WERI-Rb-1 (cell line): ENCODE data around the gene COG3.
"Not testable (repeated sequence)": the region's sequence is repeated elsewhere in the genome, so short reads cannot be mapped to it uniquely, and the experiment has no call there.

Source experiments
- DNase-seq: peaks from one replicate; pipeline ENCODE4 v3.0.0-alpha.2; 2020
- H3K27ac ChIP-seq: fragments of 250-450 bp; sonication (Bioruptor Pico); 2 replicates; pipeline ENCODE4 v1.5.1; 2020; ENCODE audit warnings: mild to moderate bottlenecking, moderate library complexity
- H3K27me3 ChIP-seq: fragments of 250-450 bp; sonication (Bioruptor Pico); 2 replicates; pipeline ENCODE4 v1.5.1; 2021; ENCODE audit warnings: mild to moderate bottlenecking, low read depth, moderate library complexity; ENCODE audit not compliant: insufficient read depth, severe bottlenecking
- H3K36me3 ChIP-seq: fragments of 250-450 bp; sonication (Bioruptor Pico); 2 replicates; pipeline ENCODE4 v1.5.1; 2020; ENCODE audit warnings: mild to moderate bottlenecking, moderate library complexity
- H3K4me3 ChIP-seq: 2 replicates; pipeline ENCODE4 v1.5.1; 2011; ENCODE audit warnings: low read depth, mild to moderate bottlenecking, control low read depth, low read length
- H3K9me3 ChIP-seq: fragments of 250-450 bp; sonication (Bioruptor Pico); 2 replicates; pipeline ENCODE4 v1.5.1; 2021; ENCODE audit warnings: mild to moderate bottlenecking, moderate library complexity; ENCODE audit not compliant: severe bottlenecking
- TF ChIP-seq, protein P1 (sequence below): IDR thresholded peaks from 2 replicates; pipeline ENCODE4 v1.5.1; 2011; ENCODE audit warnings: low read depth, mild to moderate bottlenecking, control low read depth, inconsistent platforms, low read length

Gene COG3

DNA sequence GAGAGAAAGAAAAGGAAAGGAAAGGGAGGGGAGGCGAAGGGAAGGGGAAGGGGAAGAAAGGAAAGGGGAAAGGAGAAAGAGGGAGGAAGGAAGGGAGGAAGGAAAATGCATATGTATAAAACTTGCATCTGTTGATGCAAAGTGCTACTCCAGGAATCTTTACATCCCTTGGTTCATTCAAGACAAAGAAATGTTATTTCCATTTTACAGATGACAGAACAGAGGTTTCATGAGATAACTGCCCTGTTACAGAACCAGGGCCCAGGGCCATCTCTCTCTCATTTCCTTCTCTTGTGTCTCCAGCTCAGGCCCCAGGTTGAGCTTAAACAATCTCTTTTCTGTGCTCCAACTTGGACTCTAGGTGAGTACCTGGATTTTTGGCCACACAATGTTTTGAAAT is 44.8 kb upstream of the COG3 start:
- Histone ChIP-seq H3K36me3 (no peaks in the 10 kb centered on the region), H3K9me3 (no peaks in the 10 kb centered on the region), H3K27me3 (no peaks in the 10 kb centered on the region), H3K27ac (no peak overlapping the region), H3K4me3 (no peak overlapping the region)
- DNase-seq: no peak
- TF ChIP-seq, protein P1, sequence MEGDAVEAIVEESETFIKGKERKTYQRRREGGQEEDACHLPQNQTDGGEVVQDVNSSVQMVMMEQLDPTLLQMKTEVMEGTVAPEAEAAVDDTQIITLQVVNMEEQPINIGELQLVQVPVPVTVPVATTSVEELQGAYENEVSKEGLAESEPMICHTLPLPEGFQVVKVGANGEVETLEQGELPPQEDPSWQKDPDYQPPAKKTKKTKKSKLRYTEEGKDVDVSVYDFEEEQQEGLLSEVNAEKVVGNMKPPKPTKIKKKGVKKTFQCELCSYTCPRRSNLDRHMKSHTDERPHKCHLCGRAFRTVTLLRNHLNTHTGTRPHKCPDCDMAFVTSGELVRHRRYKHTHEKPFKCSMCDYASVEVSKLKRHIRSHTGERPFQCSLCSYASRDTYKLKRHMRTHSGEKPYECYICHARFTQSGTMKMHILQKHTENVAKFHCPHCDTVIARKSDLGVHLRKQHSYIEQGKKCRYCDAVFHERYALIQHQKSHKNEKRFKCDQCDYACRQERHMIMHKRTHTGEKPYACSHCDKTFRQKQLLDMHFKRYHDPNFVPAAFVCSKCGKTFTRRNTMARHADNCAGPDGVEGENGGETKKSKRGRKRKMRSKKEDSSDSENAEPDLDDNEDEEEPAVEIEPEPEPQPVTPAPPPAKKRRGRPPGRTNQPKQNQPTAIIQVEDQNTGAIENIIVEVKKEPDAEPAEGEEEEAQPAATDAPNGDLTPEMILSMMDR: no peak

- Histone ChIP-seq H3K4me3 (no peak overlapping the region), H3K36me3 (no peaks in the 10 kb centered on the region), H3K9me3 (no peaks in the 10 kb centered on the region), H3K27me3 (no peaks in the 10 kb centered on the region), H3K27ac (no peak overlapping the region)
- TF ChIP-seq, protein P1: no peak
- DNase-seq: no peak
Measured at GRCh38 chr13:45422731-45423292, 41.9 kb upstream of the COG3 start.

GRCh38 chr13:45426056-45426841 is 38.5 kb upstream of the COG3 start:
- not testable (repeated sequence) for H3K36me3 ChIP-seq, H3K4me3 ChIP-seq, H3K27ac ChIP-seq, DNase-seq, H3K9me3 ChIP-seq, H3K27me3 ChIP-seq

DNA sequence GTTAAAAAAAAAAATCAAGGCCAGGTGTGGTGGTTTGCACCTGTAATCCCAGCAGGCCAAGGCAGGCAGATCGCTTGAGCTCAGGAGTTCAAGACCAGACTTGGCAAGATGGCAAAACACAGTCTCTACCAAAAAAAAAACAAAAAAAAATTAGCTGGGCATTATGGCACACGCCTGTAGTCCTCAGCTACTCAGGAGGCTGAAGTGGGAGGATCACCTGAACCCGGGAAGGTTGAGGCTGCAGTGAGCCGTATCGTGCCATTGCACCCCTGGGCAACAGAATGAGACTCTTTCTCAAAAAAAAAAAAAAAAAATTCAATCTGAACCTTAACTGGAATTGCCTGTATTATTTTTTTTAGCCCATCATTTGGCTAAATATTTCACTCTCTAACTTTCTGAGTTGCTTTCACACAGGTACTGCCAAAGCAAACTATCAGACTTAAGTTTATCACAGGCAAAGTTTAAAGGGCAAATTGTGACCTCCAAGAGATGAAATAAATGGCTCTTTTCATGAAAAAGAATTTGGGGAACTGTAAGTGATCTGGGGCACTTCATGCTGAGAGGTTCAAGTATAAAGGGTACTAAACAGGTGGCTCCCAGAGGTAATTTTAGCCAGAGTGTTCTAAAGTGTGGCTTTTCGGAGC is 31.9 kb upstream of the COG3 start:
- no peak overlapping the region for H3K4me3 ChIP-seq
- TF ChIP-seq, protein P1: no peak

DNA sequence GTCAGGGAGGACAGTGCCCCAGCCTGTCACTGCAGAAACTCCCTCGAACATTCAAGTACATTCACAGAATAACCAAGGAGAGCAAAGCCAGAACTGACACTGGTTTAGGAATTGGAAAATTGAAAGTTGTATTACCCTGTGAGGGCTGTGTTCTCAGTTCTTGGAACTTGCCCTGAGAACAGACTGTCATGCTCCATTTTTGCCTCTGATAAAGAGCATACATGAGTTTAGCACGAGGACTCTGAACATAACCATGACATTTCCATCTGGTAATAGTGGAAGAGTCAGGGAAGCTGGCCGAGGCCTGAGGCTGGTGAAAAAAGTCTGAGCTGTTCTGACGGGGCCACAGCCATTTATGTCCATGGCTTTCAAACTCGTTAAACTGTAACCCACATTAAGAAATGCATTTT is 31.4 kb upstream of the COG3 start:
- H3K27ac ChIP-seq: no peak overlapping the region
- no peaks in the 10 kb centered on the region for H3K36me3 ChIP-seq
- H3K27me3 ChIP-seq: no peaks in the 10 kb centered on the region
- DNase-seq: no peak
- TF ChIP-seq, protein P1: no peak
- H3K9me3 ChIP-seq: no peaks in the 10 kb centered on the region
- H3K4me3 ChIP-seq: no peak overlapping the region

More for the DNA sequence above, 31.9 kb upstream of the COG3 start:
- Histone ChIP-seq H3K36me3 (no peaks in the 10 kb centered on the region), H3K9me3 (no peaks in the 10 kb centered on the region), H3K27ac (no peak overlapping the region), H3K27me3 (no peaks in the 10 kb centered on the region)
- no peak for DNase-seq

GRCh38 chr13:45434556-45435371 is 30.0 kb upstream of the COG3 start:
- no peak overlapping the region for H3K27ac ChIP-seq
- no peak overlapping the region for H3K4me3 ChIP-seq
- TF ChIP-seq, protein P1: no peak
- DNase-seq: no peak
- H3K27me3 ChIP-seq: no peaks in the 10 kb centered on the region
- H3K9me3 ChIP-seq: no peaks in the 10 kb centered on the region
- no peaks in the 10 kb centered on the region for H3K36me3 ChIP-seq
